OCI-LY7 (cell line): ENCODE measurements around the gene RBBP7. TPM values are rescaled to one million over a fixed set of nuclear protein-coding genes. Genes with fewer than 3 reads are reported as not detected.

ENCODE experiments used
- BruUV-seq: library from RNA; stranded (reverse); fragments of 400-500 nt; replicated peaks from 2 replicates; lab custom pipeline; 2021; lab: Mats Ljungman, UMichigan
- CTCF ChIA-PET: fragments of 300-600 bp; sonication (Branson Sonifier 250); formaldehyde crosslinking; loops from one replicate; lab custom pipeline; 2022; ENCODE audit warnings: antibody characterized with exemption; ENCODE audit not compliant: unreplicated experiment; lab: Charles Lee
- POLR2A ChIA-PET: fragments of 300-600 bp; sonication (Branson Sonifier 250); formaldehyde crosslinking; loops from one replicate; lab custom pipeline; 2022; ENCODE audit warnings: antibody characterized with exemption; lab: Charles Lee
- DNase-seq: peaks from one replicate; pipeline ENCODE4 v3.0.0-alpha.2; 2015; ENCODE audit warnings: low spot score
- H2AFZ ChIP-seq: fragments of 200-600 bp; sonication (generic), shearing (Covaris generic); 2 replicates; pipeline ENCODE4 v1.6.1; 2014; ENCODE audit warnings: mild to moderate bottlenecking, antibody characterized with exemption, low read length, moderate library complexity
- H3K27ac ChIP-seq: fragments of 200-600 bp; sonication (generic); 2 replicates; pipeline ENCODE4 v1.5.1; 2014; ENCODE audit warnings: mixed run types, low read depth, mild to moderate bottlenecking, moderate library complexity, low read length, inconsistent platforms; ENCODE audit not compliant: poor library complexity, severe bottlenecking
- H3K36me3 ChIP-seq: fragments of 200-600 bp; sonication (generic); 2 replicates; pipeline ENCODE4 v1.6.1; 2014; ENCODE audit warnings: mild to moderate bottlenecking, antibody characterized with exemption, low read length, moderate library complexity, mixed read lengths; ENCODE audit not compliant: insufficient read depth
- H3K4me1 ChIP-seq: fragments of 200-600 bp; sonication (generic); 2 replicates; pipeline ENCODE4 v1.5.1; 2014; ENCODE audit warnings: mild to moderate bottlenecking, low read length; ENCODE audit not compliant: insufficient read depth, poor library complexity, severe bottlenecking
- H3K4me2 ChIP-seq: fragments of 200-600 bp; sonication (generic); 2 replicates; pipeline ENCODE4 v1.6.1; 2014; ENCODE audit warnings: mild to moderate bottlenecking, low read length
- H3K4me3 ChIP-seq: fragments of 200-600 bp; sonication (generic); 2 replicates; pipeline ENCODE4 v1.5.1; 2014; ENCODE audit warnings: mild to moderate bottlenecking, low read depth, low read length; ENCODE audit not compliant: poor library complexity, severe bottlenecking
- H3K79me2 ChIP-seq: fragments of 200-600 bp; sonication (generic); 2 replicates; pipeline ENCODE4 v1.6.1; 2016; ENCODE audit warnings: low read depth, mild to moderate bottlenecking, low read length, moderate library complexity, mixed read lengths; ENCODE audit not compliant: insufficient read depth
- H3K9me2 ChIP-seq: fragments of 200-600 bp; sonication (generic); 2 replicates; pipeline ENCODE4 v1.6.1; 2016; ENCODE audit warnings: mild to moderate bottlenecking, low read length, mixed read lengths; ENCODE audit not compliant: insufficient read depth
- H3K9me3 ChIP-seq: fragments of 200-600 bp; sonication (generic); 2 replicates; pipeline ENCODE4 v1.6.1; 2014; ENCODE audit warnings: mild to moderate bottlenecking, mixed run types, low read length, mixed read lengths
- H4K20me1 ChIP-seq: fragments of 200-600 bp; sonication (generic); 2 replicates; pipeline ENCODE4 v1.6.1; 2014; ENCODE audit warnings: mild to moderate bottlenecking, antibody characterized with exemption, low read length, moderate library complexity, mixed read lengths; ENCODE audit not compliant: insufficient read depth
- CTCF ChIP-seq: fragments of 200-600 bp; sonication (generic); conservative IDR thresholded peaks from 2 replicates; pipeline ENCODE4 v1.5.1; 2014; ENCODE audit warnings: mild to moderate bottlenecking, antibody characterized with exemption, low read length, moderate library complexity, mixed read lengths
- EZH2phosphoT487 ChIP-seq: fragments of 200-600 bp; sonication (generic); IDR thresholded peaks from 2 replicates; pipeline ENCODE4 v1.6.1; 2018; ENCODE audit warnings: low read depth, borderline replicate concordance, mild to moderate bottlenecking, mixed run types, antibody characterized with exemption, low read length, moderate library complexity, mixed read lengths
- intact Hi-C: fragments of 100-400 bp; cut with micrococcal nuclease; formaldehyde crosslinking; loops from one replicate; pipeline ENCODE4 v1.10.0; 2022; ENCODE audit not compliant: unreplicated experiment
- total RNA-seq, 2 experiments: library from RNA; depleted of rRNA in 1 of 2; stranded (reverse); fragments of >200 nt in 1 of 2; shearing (Covaris generic) in 1 of 2; gene quantifications; 2 replicates each; pipeline ENCODE4 v1.2.3, GENCODE V29; 2014 to 2022

RBBP7 gene
- total RNA-seq, 2 experiments from 2014 or later = 161 to 251 TPM

- Histone ChIP-seq H2AFZ (no peak overlapping the region), H3K4me2 (no peak overlapping the region), H3K9me3 (no peaks in the 10 kb centered on the region), H4K20me1 (no peaks in the 10 kb centered on the region), H3K9me2 (no peaks in the 10 kb centered on the region), H3K79me2 (no peaks in the 10 kb centered on the region), H3K4me3 (no peak overlapping the region), H3K27ac (no peak overlapping the region), H3K36me3 (peaks cover 84% of the 10 kb centered on the region), H3K4me1 (no peaks in the 10 kb centered on the region)
- BruUV-seq = no TSS peak
- intact Hi-C loops = loop anchor here (5.0 kb wide), 1 partner anchor 219 kb away; no protein-coding TSS in a partner anchor
- TF ChIP-seq EZH2phosphoT487 = no peak
- no peak for TF ChIP-seq CTCF
- no peak for DNase-seq
- CTCF ChIA-PET = no interaction called here
- POLR2A ChIA-PET = interaction anchor here (0.6 to 1.1 kb wide), 5 partner anchors 17 to 219 kb away, joined by 3 to 4 read pairs (median 4); no protein-coding TSS in a partner anchor
Observed at GRCh38 chrX:16828124-16828908, 41.8 kb downstream of the RBBP7 start.

GRCh38 chrX:16827225-16827624, 42.9 kb downstream of the RBBP7 start:
- ChIA-PET CTCF (no interaction called here), POLR2A (no interaction called here)
- no TSS peak for BruUV-seq
- no peak for DNase-seq
- Histone ChIP-seq H3K27ac (no peak overlapping the region), H3K4me2 (no peak overlapping the region), H3K9me2 (no peaks in the 10 kb centered on the region), H4K20me1 (no peaks in the 10 kb centered on the region), H3K9me3 (no peaks in the 10 kb centered on the region), H3K79me2 (no peaks in the 10 kb centered on the region), H3K4me1 (no peaks in the 10 kb centered on the region), H3K36me3 (peaks cover 83% of the 10 kb centered on the region), H2AFZ (no peak overlapping the region), H3K4me3 (no peak overlapping the region)
- intact Hi-C loops = loop anchor here (5.0 kb wide), 1 partner anchor 220 kb away; no protein-coding TSS in a partner anchor
- no peak for TF ChIP-seq CTCF
- TF ChIP-seq EZH2phosphoT487 = no peak

GRCh38 chrX:16826207-16826606, 44.0 kb downstream of the RBBP7 start:
- ChIA-PET POLR2A (no interaction called here), CTCF (no interaction called here)
- Histone ChIP-seq H2AFZ (no peak overlapping the region), H3K27ac (peak overlapping the region; percentile 15), H3K9me2 (no peaks in the 10 kb centered on the region), H3K4me2 (no peak overlapping the region), H3K4me1 (no peaks in the 10 kb centered on the region), H3K79me2 (no peaks in the 10 kb centered on the region), H3K4me3 (no peak overlapping the region), H3K9me3 (no peaks in the 10 kb centered on the region), H4K20me1 (no peaks in the 10 kb centered on the region), H3K36me3 (peaks cover 78% of the 10 kb centered on the region)
- intact Hi-C loops = loop anchor here (5.0 kb wide), 1 partner anchor 221 kb away; no protein-coding TSS in a partner anchor
- TF ChIP-seq CTCF (peak; percentile 76), EZH2phosphoT487 (no peak)
- DNase-seq = peak; percentile 45
- BruUV-seq = no TSS peak
